ENCODE measurements around the gene ADPRH.

ADPRH gene

DNA sequence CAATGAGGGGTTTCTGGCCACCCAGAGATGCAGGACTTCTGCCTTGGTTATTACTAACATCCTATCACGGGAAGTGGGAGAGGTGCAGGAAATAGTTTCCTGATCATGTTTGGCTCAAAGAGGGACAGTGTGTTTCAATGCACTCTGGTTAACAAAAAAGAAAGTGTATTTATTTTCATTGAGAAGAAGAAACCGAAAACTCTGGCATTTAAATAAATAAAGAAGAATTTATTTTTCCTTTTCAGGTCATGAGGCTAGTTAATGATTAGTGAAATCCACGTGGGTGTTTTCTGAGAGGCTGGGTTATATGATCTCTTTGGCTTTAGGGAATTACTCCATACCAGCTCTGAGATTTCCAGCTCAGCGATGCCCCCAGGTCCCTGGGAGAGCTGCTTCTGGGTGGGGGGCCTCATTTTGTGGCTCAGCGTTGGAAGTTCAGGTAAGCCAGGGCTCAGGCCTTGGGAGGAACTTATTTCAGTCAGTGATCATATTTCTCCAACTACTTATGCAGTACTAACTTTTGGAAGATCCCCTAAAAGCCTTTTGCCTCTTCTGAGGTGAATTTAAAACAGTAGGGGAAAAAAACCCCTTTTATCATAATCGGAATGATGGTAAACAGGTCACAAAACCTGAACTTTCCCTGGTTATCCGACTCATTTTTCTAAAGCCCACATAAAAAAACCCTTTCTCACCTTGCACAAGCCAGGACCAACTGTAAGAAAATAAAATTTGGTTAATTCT, 18.4 kb downstream of the ADPRH start, which contains the start of gene PLA1A:
Gene PLA1A (plus strand): TSS at position 338 of the 741 bp plus-strand sequence. CDS start 29 bp downstream, at position 367.
- H3K4me3 ChIP-seq (ENCODE audit: low read depth in 1 of 2, low read length in 1 of 2) = no peak within 1 kb of the TSS
- no peaks in the 10 kb centered on the region for H3K27me3 ChIP-seq

DNA sequence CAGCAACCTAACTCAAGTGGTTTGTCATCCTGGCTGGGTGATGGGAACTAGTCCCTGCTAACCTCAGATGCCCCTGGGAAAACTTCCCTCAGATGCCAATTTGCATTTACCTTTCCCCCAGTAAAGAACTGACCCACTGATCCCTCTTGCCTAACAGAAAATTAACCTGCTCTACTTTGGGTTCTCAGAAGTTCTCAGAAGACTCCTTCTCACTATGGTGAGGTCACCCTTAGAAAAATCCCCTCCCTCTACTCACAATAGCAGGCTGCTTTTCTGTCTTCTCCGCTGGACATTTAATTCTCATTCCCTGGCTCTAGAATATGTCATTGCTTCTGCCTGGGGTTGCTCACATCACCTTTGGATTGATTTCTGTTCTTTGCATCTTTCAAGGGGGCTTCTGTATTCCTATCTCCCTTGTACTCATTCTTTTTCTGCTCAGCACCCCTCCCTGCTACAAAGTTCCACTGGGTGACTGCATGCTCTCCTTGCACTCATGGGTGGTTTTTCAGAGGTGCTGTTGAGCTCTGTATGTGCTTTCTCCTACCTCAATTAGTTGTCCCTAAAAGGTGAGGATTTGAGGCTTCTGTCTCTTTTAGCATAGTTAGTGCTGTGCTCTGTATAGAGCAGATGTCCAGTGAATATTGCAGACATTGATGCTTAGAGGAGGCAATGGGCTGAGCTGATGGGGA, 19.3 kb downstream of the ADPRH start:
- Histone ChIP-seq H3K9me3 (no peaks in the 10 kb centered on the region), H3K36me3 (no peaks in the 10 kb centered on the region), H3K27ac (no peak overlapping the region), H3K4me3 (ENCODE audit: low read depth in 1 of 2, low read length in 1 of 2) (no peak overlapping the region), H3K4me1 (ENCODE audit: control insufficient read depth in 1 of 2, insufficient read depth in 1 of 2, low read depth in 1 of 2, low read length in 1 of 2) (peaks cover 0 to 6% of the 10 kb centered on the region in 2 experiments), H3K27me3 (no peaks in the 10 kb centered on the region)
- TF ChIP-seq, protein P1, sequence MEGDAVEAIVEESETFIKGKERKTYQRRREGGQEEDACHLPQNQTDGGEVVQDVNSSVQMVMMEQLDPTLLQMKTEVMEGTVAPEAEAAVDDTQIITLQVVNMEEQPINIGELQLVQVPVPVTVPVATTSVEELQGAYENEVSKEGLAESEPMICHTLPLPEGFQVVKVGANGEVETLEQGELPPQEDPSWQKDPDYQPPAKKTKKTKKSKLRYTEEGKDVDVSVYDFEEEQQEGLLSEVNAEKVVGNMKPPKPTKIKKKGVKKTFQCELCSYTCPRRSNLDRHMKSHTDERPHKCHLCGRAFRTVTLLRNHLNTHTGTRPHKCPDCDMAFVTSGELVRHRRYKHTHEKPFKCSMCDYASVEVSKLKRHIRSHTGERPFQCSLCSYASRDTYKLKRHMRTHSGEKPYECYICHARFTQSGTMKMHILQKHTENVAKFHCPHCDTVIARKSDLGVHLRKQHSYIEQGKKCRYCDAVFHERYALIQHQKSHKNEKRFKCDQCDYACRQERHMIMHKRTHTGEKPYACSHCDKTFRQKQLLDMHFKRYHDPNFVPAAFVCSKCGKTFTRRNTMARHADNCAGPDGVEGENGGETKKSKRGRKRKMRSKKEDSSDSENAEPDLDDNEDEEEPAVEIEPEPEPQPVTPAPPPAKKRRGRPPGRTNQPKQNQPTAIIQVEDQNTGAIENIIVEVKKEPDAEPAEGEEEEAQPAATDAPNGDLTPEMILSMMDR (IDR thresholded peaks at IDR 0.05) = no peak

More for the DNA sequence above, 18.4 kb downstream of the ADPRH start, which contains the start of gene PLA1A:
- Histone ChIP-seq H3K4me1 (ENCODE audit: control insufficient read depth in 1 of 2, insufficient read depth in 1 of 2, low read depth in 1 of 2, low read length in 1 of 2) (peaks cover 0 to 6% of the 10 kb centered on the region in 2 experiments), H3K27ac (no peak within 1 kb of the TSS), H3K9me3 (no peaks in the 10 kb centered on the region), H3K36me3 (no peaks in the 10 kb centered on the region)
- TF ChIP-seq, protein P1 (IDR thresholded peaks at IDR 0.05) = no peak

DNA sequence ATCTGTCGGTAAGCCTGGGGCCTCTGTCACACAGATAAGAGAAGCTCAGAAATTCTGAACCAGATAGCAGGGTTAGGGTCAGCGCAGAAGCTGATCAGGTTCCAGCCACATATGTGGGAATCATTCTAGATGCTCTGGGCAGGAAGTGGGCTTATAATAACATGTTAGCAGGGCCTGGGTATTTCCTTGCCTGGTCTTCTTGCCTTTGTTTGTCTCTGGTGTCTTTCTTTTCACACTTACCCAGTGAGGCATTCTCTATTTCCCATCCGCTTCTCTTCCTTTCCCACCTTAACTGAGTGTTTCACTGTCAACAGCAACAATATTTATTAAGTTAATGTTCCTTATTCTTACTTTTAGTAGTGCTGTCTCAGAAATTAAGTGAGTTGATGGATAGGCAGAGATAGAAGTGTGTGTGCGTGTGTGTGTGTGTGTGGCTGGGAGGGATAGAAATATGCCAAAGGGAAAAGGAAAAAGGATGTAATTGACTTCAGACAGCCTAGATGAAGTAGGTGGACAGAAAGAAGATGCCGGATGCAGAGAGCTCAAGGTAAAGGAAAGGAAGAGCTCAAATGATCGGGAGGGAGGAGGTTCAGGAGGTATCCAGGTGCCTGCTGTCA, 20.4 kb downstream of the ADPRH start:
- Histone ChIP-seq H3K27ac (no peak overlapping the region), H3K4me3 (ENCODE audit: low read depth in 1 of 2, low read length in 1 of 2) (no peak overlapping the region), H3K9me3 (no peaks in the 10 kb centered on the region), H3K36me3 (no peaks in the 10 kb centered on the region), H3K27me3 (no peaks in the 10 kb centered on the region), H3K4me1 (ENCODE audit: control insufficient read depth in 1 of 2, insufficient read depth in 1 of 2, low read depth in 1 of 2, low read length in 1 of 2) (peaks cover 0 to 6% of the 10 kb centered on the region in 2 experiments)
- TF ChIP-seq, protein P1 (IDR thresholded peaks at IDR 0.05) = no peak

DNA sequence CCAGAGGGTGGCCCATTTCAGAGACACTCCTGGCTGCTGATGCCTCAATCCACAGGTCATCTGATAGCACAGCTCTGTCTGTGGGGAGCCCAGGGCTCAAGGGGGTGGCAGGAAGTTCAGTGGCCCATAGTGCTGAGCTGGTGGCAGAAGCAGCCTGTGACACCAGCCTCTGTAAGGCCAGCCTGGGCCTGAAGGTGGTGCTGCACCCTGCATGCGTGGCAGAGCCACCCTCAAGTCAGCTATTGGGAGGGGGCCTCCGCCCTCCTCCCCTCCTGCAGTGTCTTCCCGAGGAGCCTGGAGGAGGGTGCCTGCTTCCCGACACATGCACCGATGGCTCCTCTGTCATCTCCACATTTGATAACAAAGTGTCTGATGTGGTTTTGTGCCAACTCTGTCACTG, 21.4 kb downstream of the ADPRH start:
- Histone ChIP-seq H3K9me3 (no peaks in the 10 kb centered on the region), H3K36me3 (no peaks in the 10 kb centered on the region), H3K27me3 (no peaks in the 10 kb centered on the region), H3K4me3 (ENCODE audit: low read depth in 1 of 2, low read length in 1 of 2) (no peak overlapping the region), H3K27ac (no peak overlapping the region), H3K4me1 (ENCODE audit: control insufficient read depth in 1 of 2, insufficient read depth in 1 of 2, low read depth in 1 of 2, low read length in 1 of 2) (peaks cover 0 to 6% of the 10 kb centered on the region in 2 experiments)
- TF ChIP-seq, protein P1 (IDR thresholded peaks at IDR 0.05) = no peak

DNA sequence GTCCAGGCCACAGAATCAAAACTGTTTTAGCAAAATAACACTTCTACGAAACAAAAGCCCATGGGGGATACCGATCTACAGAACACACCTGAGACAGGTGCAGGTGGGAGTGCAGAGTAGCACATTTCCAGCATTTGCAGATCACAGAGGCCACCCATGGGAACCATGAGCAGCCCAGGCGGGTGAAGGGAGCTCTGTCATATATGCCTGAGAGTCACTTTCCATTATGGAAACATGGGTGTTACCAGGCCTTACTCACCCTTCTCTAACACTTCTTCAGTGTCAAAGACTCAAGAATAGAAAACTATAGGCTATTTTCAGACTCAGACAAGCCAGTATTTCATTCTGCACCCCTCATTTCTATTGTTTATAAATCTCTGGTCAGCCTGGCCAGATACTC, 21.9 kb downstream of the ADPRH start:
- H3K4me3 ChIP-seq (ENCODE audit: low read depth in 1 of 2, low read length in 1 of 2) = no peak overlapping the region
- H3K4me1 ChIP-seq (ENCODE audit: control insufficient read depth in 1 of 2, insufficient read depth in 1 of 2, low read depth in 1 of 2, low read length in 1 of 2) = peaks cover 0 to 3% of the 10 kb centered on the region in 2 experiments
- TF ChIP-seq, protein P1 (IDR thresholded peaks at IDR 0.05) = no peak
- no peak overlapping the region for H3K27ac ChIP-seq
- H3K9me3 ChIP-seq = no peaks in the 10 kb centered on the region
- H3K36me3 ChIP-seq = no peaks in the 10 kb centered on the region
- no peaks in the 10 kb centered on the region for H3K27me3 ChIP-seq

All from neutrophil (primary cell).